Measurements from ENCODE around the gene OR1B1.

GRCh38 chr9:122672481-122672880 is 15.1 kb upstream of the OR1B1 start:
- TF ChIP-seq CTCF (IDR thresholded peaks at IDR 0.05; ENCODE audit: low read depth, low read length, missing input control) (no peak), RXRA (IDR thresholded peaks at IDR 0.05) (no peak), RAD21 (IDR thresholded peaks at IDR 0.05) (no peak), TAF1 (conservative IDR thresholded peaks at IDR 0.05) (no peak), YY1 (IDR thresholded peaks at IDR 0.05) (no peak), MAX (IDR thresholded peaks at IDR 0.05) (no peak), REST (IDR thresholded peaks at IDR 0.05) (no peak), GABPA (IDR thresholded peaks at IDR 0.05 in 1 of 2, conservative IDR thresholded peaks at IDR 0.05 in 1 of 2) (no peak), SP1 (IDR thresholded peaks at IDR 0.05) (no peak), JUND (IDR thresholded peaks at IDR 0.05) (no peak), NR2F2 (IDR thresholded peaks at IDR 0.05) (no peak), ATF3 (IDR thresholded peaks at IDR 0.05) (no peak), EGR1 (IDR thresholded peaks at IDR 0.05; ENCODE audit: low read depth in 2 of 2) (no peak)
